ENCODE data around the gene SSTR5. TPM values are rescaled to one million over a fixed set of nuclear protein-coding genes. Genes with fewer than 3 reads are reported as not detected.

SSTR5 gene
- polyA plus RNA-seq, 1 donor from 2014 or later: not detected

DNA sequence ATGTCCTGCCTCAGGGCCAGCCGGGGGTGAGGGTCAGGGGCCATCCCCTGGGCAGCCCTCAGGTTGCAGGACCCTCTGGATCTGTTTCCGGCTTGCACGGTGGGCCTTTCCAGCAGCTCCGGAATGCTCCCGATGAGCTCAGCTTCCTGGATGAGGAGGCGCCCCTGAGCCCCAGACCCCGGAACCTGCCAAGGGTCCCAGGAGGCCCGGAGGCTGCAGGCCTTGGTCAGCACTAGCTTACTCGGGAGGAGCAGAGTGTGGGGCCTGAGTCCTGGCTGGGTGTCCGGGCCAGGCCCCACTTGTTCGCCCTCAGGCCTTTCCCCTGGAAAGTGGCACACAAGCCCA lies 31.1 kb downstream of the SSTR5 start:
- Mint-ChIP-seq H3K4me1 (no peaks in the 10 kb centered on the region), H3K27ac (no peak overlapping the region), H3K27me3 (peaks cover 13% of the 10 kb centered on the region), H3K9me3 (no peaks in the 10 kb centered on the region), H3K36me3 (no peaks in the 10 kb centered on the region), H3K4me3 (no peak overlapping the region)

- no peak overlapping the region for H3K27ac Mint-ChIP-seq
- H3K27me3 Mint-ChIP-seq: peaks cover 11% of the 10 kb centered on the region
- H3K4me1 Mint-ChIP-seq: no peaks in the 10 kb centered on the region
- H3K4me3 Mint-ChIP-seq: no peak overlapping the region
- peaks cover 0 to 4% (median 0%) of the 10 kb centered on the region in 3 donors for H3K9me3 Mint-ChIP-seq
- no peaks in the 10 kb centered on the region for H3K36me3 Mint-ChIP-seq
These were observed 33.5 kb downstream of the SSTR5 start for GRCh38 chr16:1105888-1106620.

GRCh38 chr16:1106659-1107058 lies 34.1 kb downstream of the SSTR5 start:
- Mint-ChIP-seq H3K27ac (no peak overlapping the region), H3K27me3 (peaks cover 10% of the 10 kb centered on the region), H3K36me3 (no peaks in the 10 kb centered on the region), H3K9me3 (peaks cover 0 to 4% (median 0%) of the 10 kb centered on the region in 3 donors), H3K4me1 (no peaks in the 10 kb centered on the region), H3K4me3 (no peak overlapping the region)

GRCh38 chr16:1107141-1107540 lies 34.6 kb downstream of the SSTR5 start:
- Mint-ChIP-seq H3K36me3 (no peaks in the 10 kb centered on the region), H3K27me3 (peaks cover 10% of the 10 kb centered on the region), H3K27ac (no peak overlapping the region), H3K4me3 (no peak overlapping the region), H3K9me3 (peaks cover 0 to 4% (median 0%) of the 10 kb centered on the region in 3 donors), H3K4me1 (no peaks in the 10 kb centered on the region)

- H3K27ac Mint-ChIP-seq: no peak overlapping the region
- no peaks in the 10 kb centered on the region for H3K4me1 Mint-ChIP-seq
- no peak overlapping the region for H3K4me3 Mint-ChIP-seq
- peaks cover 0 to 4% (median 0%) of the 10 kb centered on the region in 3 donors for H3K9me3 Mint-ChIP-seq
- H3K27me3 Mint-ChIP-seq: peaks cover 10% of the 10 kb centered on the region
- H3K36me3 Mint-ChIP-seq: no peaks in the 10 kb centered on the region
These were observed 35.2 kb downstream of the SSTR5 start for GRCh38 chr16:1107731-1108130.

DNA sequence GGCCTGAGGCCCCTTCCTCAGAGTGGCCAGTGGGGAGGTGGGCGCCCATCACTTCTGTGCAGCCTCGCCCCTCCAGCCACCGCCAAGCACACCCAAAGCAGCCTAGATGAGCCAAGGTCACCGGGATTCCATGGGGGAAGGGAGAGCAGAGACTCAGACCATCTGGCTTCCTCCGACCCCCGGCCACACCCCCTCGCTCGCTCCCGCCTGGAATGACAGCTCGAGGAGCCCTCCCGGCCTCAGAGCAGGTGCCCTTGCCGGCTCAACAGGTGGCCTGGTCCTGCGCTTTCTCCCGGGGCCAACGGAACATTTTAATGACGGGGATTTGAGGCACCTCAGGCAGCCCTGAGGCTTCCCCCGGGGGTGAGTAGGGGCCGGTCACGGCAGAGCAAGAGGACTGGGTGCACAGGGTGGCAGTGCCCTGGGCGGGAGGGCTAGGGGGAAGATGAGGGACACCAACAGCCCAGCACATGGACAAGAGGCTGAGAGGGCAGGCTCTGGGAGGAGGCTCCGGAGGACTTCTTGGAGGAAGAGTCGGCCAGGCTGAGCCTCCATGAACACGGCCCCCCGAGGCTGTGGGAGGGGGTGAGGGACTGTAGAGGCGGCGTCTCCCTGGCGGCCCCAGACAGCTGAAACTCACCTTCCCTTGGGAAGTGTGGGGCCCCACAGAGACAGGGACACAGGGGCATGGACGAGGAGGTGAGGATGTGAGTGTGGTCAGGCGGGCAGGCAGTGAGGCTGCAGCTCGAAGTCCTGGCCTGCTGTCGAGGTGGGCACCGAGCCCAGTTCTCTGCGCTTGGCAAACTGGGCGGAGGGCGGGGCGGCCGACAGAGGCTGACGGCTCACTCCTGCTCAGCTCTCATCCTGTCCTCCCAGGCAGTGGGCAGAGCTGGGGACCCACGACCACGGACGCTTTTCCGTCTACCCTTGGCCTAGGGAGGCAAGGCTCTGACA lies 36.0 kb downstream of the SSTR5 start:
- Mint-ChIP-seq H3K27ac (no peak overlapping the region), H3K4me3 (no peak overlapping the region), H3K36me3 (no peaks in the 10 kb centered on the region), H3K27me3 (peaks cover 10% of the 10 kb centered on the region), H3K9me3 (peaks cover 0 to 4% (median 0%) of the 10 kb centered on the region in 3 donors), H3K4me1 (no peaks in the 10 kb centered on the region)

GRCh38 chr16:1109648-1110047 lies 37.1 kb downstream of the SSTR5 start:
- H3K36me3 Mint-ChIP-seq: no peaks in the 10 kb centered on the region
- no peaks in the 10 kb centered on the region for H3K4me1 Mint-ChIP-seq
- no peak overlapping the region for H3K27ac Mint-ChIP-seq
- H3K4me3 Mint-ChIP-seq: no peak overlapping the region
- peaks cover 7% of the 10 kb centered on the region for H3K27me3 Mint-ChIP-seq
- H3K9me3 Mint-ChIP-seq: peaks cover 0 to 4% (median 0%) of the 10 kb centered on the region in 3 donors

DNA sequence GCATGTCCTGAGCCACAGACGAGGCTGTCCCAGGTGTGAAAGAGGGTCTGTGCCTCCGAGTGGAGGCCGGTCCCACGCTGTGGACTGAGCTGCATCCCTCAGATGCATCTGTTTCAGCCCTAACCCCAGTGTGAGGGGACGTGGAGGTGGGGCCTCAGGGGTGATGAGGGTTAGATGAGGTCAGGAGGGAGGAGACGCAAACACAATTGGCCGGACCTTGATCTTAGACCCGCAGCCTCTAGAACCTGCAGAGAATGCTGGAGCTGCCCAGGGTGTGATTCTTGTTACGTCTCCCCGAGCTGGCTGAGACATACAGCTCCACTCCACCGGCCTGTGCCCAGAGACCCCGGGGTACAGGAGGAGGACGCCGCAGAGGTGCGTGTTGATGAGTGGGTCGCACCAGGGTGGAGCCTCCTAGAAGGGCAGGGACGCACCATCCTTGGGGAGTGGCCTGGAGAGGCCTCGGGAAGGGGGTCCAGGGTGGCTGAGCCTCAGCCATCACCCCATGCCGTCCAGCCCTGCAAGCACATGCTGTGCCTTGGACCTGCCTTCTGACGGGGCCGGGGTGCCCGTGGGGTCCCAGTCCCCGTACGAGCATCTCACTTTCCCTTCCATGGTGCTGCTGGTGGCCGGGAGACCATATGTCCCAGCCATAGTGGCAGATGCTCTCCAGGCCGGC lies 40.1 kb downstream of the SSTR5 start:
- peaks cover 6% of the 10 kb centered on the region for H3K27me3 Mint-ChIP-seq
- no peak overlapping the region for H3K27ac Mint-ChIP-seq
- H3K4me3 Mint-ChIP-seq: peak overlapping the region in 1 of 4 donors; percentile 17
- H3K9me3 Mint-ChIP-seq: peaks cover 0 to 4% (median 0%) of the 10 kb centered on the region in 3 donors
- no peaks in the 10 kb centered on the region for H3K4me1 Mint-ChIP-seq
- no peaks in the 10 kb centered on the region for H3K36me3 Mint-ChIP-seq

DNA sequence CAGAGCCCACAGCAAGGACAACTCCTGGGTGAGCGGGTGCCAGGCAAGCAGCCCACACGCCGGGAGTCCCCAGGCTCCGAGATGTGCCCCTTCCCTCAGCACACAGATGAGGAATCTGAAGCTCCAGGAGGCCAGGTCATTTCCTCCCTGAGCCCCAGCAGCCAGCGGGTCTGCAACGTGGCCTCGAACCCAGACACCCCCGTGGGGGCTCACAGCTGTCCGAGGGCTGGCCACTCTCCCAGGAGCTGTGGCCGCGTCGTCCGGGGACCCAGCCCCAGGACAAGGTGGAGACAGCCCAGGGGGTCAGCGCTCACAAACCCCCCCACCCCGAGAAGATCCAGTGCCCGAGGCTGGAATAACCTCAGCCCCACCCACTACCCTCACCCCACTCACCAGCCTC lies 40.9 kb downstream of the SSTR5 start:
- H3K27me3 Mint-ChIP-seq: peaks cover 6% of the 10 kb centered on the region
- no peak overlapping the region for H3K27ac Mint-ChIP-seq
- H3K36me3 Mint-ChIP-seq: no peaks in the 10 kb centered on the region
- no peak overlapping the region for H3K4me3 Mint-ChIP-seq
- peaks cover 0 to 4% (median 0%) of the 10 kb centered on the region in 3 donors for H3K9me3 Mint-ChIP-seq
- no peaks in the 10 kb centered on the region for H3K4me1 Mint-ChIP-seq

GRCh38 chr16:1113889-1114526 lies 41.5 kb downstream of the SSTR5 start:
- H3K27ac Mint-ChIP-seq: no peak overlapping the region
- no peaks in the 10 kb centered on the region for H3K4me1 Mint-ChIP-seq

GRCh38 chr16:1116693-1117077 lies 44.1 kb downstream of the SSTR5 start:
- H3K27me3 Mint-ChIP-seq: peaks cover 4% of the 10 kb centered on the region
- H3K4me3 Mint-ChIP-seq: no peak overlapping the region
- H3K4me1 Mint-ChIP-seq: peaks cover 0 to 2% (median 0%) of the 10 kb centered on the region in 3 donors
- H3K36me3 Mint-ChIP-seq: no peaks in the 10 kb centered on the region
- H3K27ac Mint-ChIP-seq: no peak overlapping the region
- H3K9me3 Mint-ChIP-seq: no peaks in the 10 kb centered on the region

More at GRCh38 chr16:1113889-1114526, 41.5 kb downstream of the SSTR5 start:
- H3K9me3 Mint-ChIP-seq: peaks cover 0 to 4% (median 0%) of the 10 kb centered on the region in 3 donors
- H3K4me3 Mint-ChIP-seq: no peak overlapping the region
- H3K36me3 Mint-ChIP-seq: no peaks in the 10 kb centered on the region
- H3K27me3 Mint-ChIP-seq: peaks cover 6% of the 10 kb centered on the region

DNA sequence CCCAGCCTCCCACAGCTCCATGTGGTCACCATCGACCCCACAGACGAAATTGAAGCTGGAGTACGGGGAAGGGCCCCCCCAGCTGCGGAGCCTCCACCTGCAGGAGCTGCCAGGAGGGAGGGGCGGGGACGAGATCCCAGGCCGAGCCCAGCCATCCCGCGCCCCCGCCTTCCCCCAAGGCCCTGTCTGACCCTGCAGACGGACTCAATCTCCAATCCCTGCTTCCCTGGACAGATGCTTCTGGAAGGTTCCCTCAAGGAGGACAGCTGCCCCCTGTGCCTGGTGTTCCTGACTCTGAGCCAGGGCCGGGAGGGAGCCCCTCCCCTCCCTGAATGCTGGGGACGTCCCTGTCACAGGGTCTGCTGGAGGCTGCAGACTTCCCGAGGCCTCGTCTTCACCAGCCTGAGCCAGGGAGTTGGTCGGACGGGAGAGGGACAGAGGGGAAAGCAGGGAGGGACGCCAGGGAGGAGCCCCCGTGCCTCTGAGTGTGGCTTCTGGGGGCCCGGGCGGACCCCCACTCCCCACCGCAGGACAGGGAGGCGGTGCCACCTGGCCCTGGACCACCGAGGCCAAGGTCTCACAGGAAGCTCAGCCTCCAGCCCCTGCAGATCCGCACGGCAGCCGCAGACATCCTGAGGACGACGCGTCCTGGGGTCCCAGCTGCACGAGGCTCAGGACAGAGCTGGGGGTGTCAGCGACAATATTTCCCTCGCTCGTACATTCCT lies 44.8 kb downstream of the SSTR5 start:
- no peak overlapping the region for H3K4me3 Mint-ChIP-seq
- peaks cover 7% of the 10 kb centered on the region for H3K27me3 Mint-ChIP-seq
- H3K4me1 Mint-ChIP-seq: peaks cover 0 to 2% (median 0%) of the 10 kb centered on the region in 3 donors
- H3K9me3 Mint-ChIP-seq: no peaks in the 10 kb centered on the region
- no peak overlapping the region for H3K27ac Mint-ChIP-seq
- no peaks in the 10 kb centered on the region for H3K36me3 Mint-ChIP-seq

DNA sequence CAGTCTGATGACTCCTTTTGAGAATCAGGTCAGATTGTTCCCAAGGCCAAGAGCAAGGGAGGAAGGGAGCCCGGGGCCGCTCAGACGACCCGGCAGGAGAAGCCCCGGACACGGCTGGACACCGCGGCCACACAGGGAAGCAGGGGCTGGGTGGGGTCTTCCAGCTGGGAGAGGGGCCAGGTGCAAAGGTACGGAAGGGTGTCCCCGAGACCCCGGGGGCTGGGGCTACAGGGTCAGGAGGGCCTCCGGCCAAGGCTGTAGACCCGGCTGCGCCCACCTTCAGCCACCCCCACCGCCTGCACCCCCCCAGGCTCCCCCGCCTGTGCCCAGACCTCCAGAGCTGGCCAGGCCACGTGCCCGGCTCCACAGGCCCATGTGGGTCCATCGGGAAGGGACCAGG lies 45.4 kb downstream of the SSTR5 start:
- H3K9me3 Mint-ChIP-seq: no peaks in the 10 kb centered on the region
- no peaks in the 10 kb centered on the region for H3K36me3 Mint-ChIP-seq
- no peak overlapping the region for H3K27ac Mint-ChIP-seq
- peaks cover 0 to 2% (median 0%) of the 10 kb centered on the region in 3 donors for H3K4me1 Mint-ChIP-seq
- H3K27me3 Mint-ChIP-seq: peaks cover 7% of the 10 kb centered on the region
- no peak overlapping the region for H3K4me3 Mint-ChIP-seq

DNA sequence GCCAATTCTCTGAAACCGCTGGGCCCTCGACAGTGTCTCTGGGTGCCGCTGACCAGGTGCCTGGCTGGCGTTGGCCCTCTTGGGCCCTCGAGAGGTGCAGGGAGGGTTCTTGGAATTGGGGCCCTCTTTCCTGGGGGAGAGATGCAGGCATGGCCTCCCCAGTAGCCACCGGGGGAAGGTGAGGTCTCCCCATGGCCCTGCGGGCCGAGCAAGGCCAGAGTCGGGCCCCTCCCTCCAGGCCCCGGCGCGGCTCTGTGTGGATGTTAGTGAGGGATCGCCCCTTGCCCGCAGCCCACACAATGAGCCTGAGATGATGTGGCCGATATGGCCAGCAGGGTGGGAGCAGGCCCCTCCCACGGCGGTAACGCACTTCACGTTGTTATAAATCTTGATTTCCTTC lies 46.6 kb downstream of the SSTR5 start:
- H3K9me3 Mint-ChIP-seq: no peaks in the 10 kb centered on the region
- H3K27me3 Mint-ChIP-seq: peaks cover 7% of the 10 kb centered on the region
- no peak overlapping the region for H3K27ac Mint-ChIP-seq
- no peaks in the 10 kb centered on the region for H3K36me3 Mint-ChIP-seq
- H3K4me1 Mint-ChIP-seq: peaks cover 0 to 2% (median 1%) of the 10 kb centered on the region in 3 donors
- H3K4me3 Mint-ChIP-seq: peak overlapping the region in 1 of 4 donors; percentile 83
